K562 (cell line): ENCODE data around the gene RRP7A. TPM values are rescaled to one million over a fixed set of nuclear protein-coding genes. Genes with fewer than 3 reads are reported as not detected.

Source experiments
- BHLHE40 ChIP-seq: IDR thresholded peaks from 2 replicates; pipeline ENCODE4 v1.6.1; 2011; ENCODE audit warnings: low read length, improper control_type of control experiment
- CCNT2 ChIP-seq: IDR thresholded peaks from 2 replicates; pipeline ENCODE4 v1.6.1; 2011; ENCODE audit warnings: borderline replicate concordance, low read depth, mild to moderate bottlenecking, moderate library complexity, mixed read lengths, low read length; ENCODE audit not compliant: insufficient read length; ENCODE audit errors: extremely low read depth
- CTBP1 ChIP-seq: fragments of 450-650 bp; IDR thresholded peaks from 2 replicates; pipeline ENCODE4 v1.6.1; 2016; ENCODE audit warnings: borderline replicate concordance
- CTCF ChIP-seq, 3 experiments: IDR thresholded peaks in 2 of 3; conservative IDR thresholded peaks in 1 of 3; 2 replicates each; pipeline ENCODE4 v1.5.1; 2011 to 2012; ENCODE audit warnings: low read length in 3 of 3, mild to moderate bottlenecking in 3 of 3, control low read depth in 2 of 3, improper control_type of control experiment in 1 of 3, inconsistent platforms in 1 of 3, low read depth in 1 of 3, mixed read lengths in 1 of 3, moderate library complexity in 1 of 3; ENCODE audit not compliant: insufficient read depth in 2 of 3
- GABPB2 ChIP-seq: fragments of 250-450 bp; sonication (Bioruptor Pico); conservative IDR thresholded peaks from 2 replicates; pipeline ENCODE4 v1.5.1; 2021; ENCODE audit warnings: mild to moderate bottlenecking
- GMEB1 ChIP-seq: fragments of 250-450 bp; sonication (Bioruptor Pico); IDR thresholded peaks from 2 replicates; pipeline ENCODE4 v1.4.0; 2020; ENCODE audit warnings: mild to moderate bottlenecking
- HDGF ChIP-seq: fragments of 450-650 bp; IDR thresholded peaks from 2 replicates; pipeline ENCODE4 v1.6.1; 2016
- HEY1 ChIP-seq: fragments of 250-450 bp; sonication (Bioruptor Pico); IDR thresholded peaks from 2 replicates; pipeline ENCODE4 v1.5.0; 2020; ENCODE audit warnings: mild to moderate bottlenecking, moderate library complexity, borderline replicate concordance
- KDM1A ChIP-seq, 2 experiments: fragments of 450-650 bp; IDR thresholded peaks; 2 replicates each; pipeline ENCODE4 v1.6.1; 2016; ENCODE audit warnings: mild to moderate bottlenecking in 2 of 2
- MAFG ChIP-seq: fragments of 450-650 bp; conservative IDR thresholded peaks from 2 replicates; pipeline ENCODE4 v1.6.1; 2016; ENCODE audit warnings: missing genetic modification characterization, missing compliant biosample characterization
- NR2C2 ChIP-seq, 2 experiments: fragments of 200-800 bp in 1 of 2; sonication (Bioruptor generic) in 1 of 2; sonication (generic) in 1 of 2; formaldehyde crosslinking in 1 of 2; IDR thresholded peaks; 2 replicates each; pipeline versions ENCODE4 v1.6.1 to v1.8.0; 2016 to 2022; ENCODE audit warnings: mild to moderate bottlenecking in 1 of 2, missing compliant biosample characterization in 1 of 2, missing genetic modification characterization in 1 of 2, missing genetic modification reagents in 1 of 2
- POLR2A ChIP-seq: fragments of 450-650 bp; conservative IDR thresholded peaks from 2 replicates; pipeline ENCODE4 v1.6.1; 2016
- POLR2G ChIP-seq: fragments of 200-400 bp; formaldehyde crosslinking; IDR thresholded peaks from 2 replicates; pipeline ENCODE4 v1.6.1; 2017; ENCODE audit warnings: low read depth, mild to moderate bottlenecking, antibody characterized with exemption, low read length, moderate library complexity
- RBBP5 ChIP-seq: fragments of 200-600 bp; sonication (generic); IDR thresholded peaks from 2 replicates; pipeline ENCODE4 v1.6.1; 2012; ENCODE audit warnings: borderline replicate concordance, mild to moderate bottlenecking, low read length, control low read depth, inconsistent platforms; ENCODE audit not compliant: insufficient read depth, poor library complexity, severe bottlenecking
- SP1 ChIP-seq: sonication (generic); formaldehyde crosslinking; IDR thresholded peaks from 2 replicates; pipeline ENCODE4 v1.8.1; 2022; ENCODE audit warnings: mild to moderate bottlenecking, missing genetic modification reagents
- TRIM28 ChIP-seq: fragments of 450-650 bp; IDR thresholded peaks from 2 replicates; pipeline ENCODE4 v1.6.1; 2017
- ZFX ChIP-seq: sonication (generic); formaldehyde crosslinking; IDR thresholded peaks from 2 replicates; pipeline ENCODE4 v1.8.0; 2022; ENCODE audit warnings: mild to moderate bottlenecking, missing genetic modification reagents, moderate library complexity
- polyA plus RNA-seq, 8 experiments: library from polyadenylated mRNA; depleted of rRNA in 4 of 8; stranded (reverse) in 5 of 8; unstranded in 3 of 8; fragments of >200 nt; fragmentation: Nextera tagmentation in 2 of 8; fragmentation: Illumina TruSeq in 1 of 8; extraction: Ambion mirVana in 2 of 8; extraction: Trizol in 1 of 8; gene quantifications; 2 replicates each; pipeline versions ENCODE4 v1.2.1 to v1.2.3, GENCODE V29; 2011 to 2014; ENCODE audit warnings: inconsistent platforms in 1 of 8, missing spikeins in 1 of 8
- total RNA-seq, 7 experiments: library from RNA; depleted of rRNA in 6 of 7; stranded (reverse); fragments of >200 nt in 6 of 7; fragmentation: Illumina TruSeq in 2 of 7; extraction: Trizol in 2 of 7; gene quantifications; 2 replicates each; pipeline versions ENCODE4 v1.2.1 to v1.2.3, GENCODE V29; 2011 to 2021; ENCODE audit warnings: low replicate concordance in 1 of 7
- TF ChIP-seq, protein P1 (sequence below): fragments of 250-450 bp; sonication (Bioruptor Pico); IDR thresholded peaks from 2 replicates; pipeline ENCODE4 v1.8.0; 2022; ENCODE audit warnings: inconsistent platforms
- TF ChIP-seq, protein P2 (sequence below): fragments of 250-450 bp; sonication (Bioruptor Pico); IDR thresholded peaks from 2 replicates; pipeline ENCODE4 v1.4.0; 2020; ENCODE audit warnings: mild to moderate bottlenecking, moderate library complexity

Gene RRP7A
- total and polyA plus RNA-seq, 9 of the 15 experiments (the other 6 are each of a cell fraction or from before 2014, with no cell fraction given) = 3.4 to 74.1 (median 40.3) TPM

GRCh38 chr22:42500161-42500835, 19.3 kb downstream of the RRP7A start (continued):
- TF ChIP-seq GMEB1 (no peak), CCNT2 (peak; percentile 85), ZFX (peak; percentile 72), POLR2A (peak; percentile 80), POLR2G (peak; percentile 88), HEY1 (CRISPR knock-in tag) (no peak), GABPB2 (no peak), RBBP5 (no peak), SP1 (peak; percentile 79), TRIM28 (no peak), CTBP1 (peak; percentile 52; the same call in 1 of the 2 replicates), CTCF (IDR thresholded peaks at IDR 0.05 in 2 of 3, conservative IDR thresholded peaks at IDR 0.05 in 1 of 3; ENCODE audit: insufficient read depth in 2 of 3, low read depth in 1 of 3, low read length in 3 of 3) (peak in 1 of 3 experiments; percentile 30; a peak in 2 of 6 replicates), BHLHE40 (no peak), KDM1A (IDR thresholded peaks at IDR 0.05) (no peak), NR2C2 (CRISPR knock-in tag; IDR thresholded peaks at IDR 0.05) (0 out of 2 replicates have a peak, but pooled peaks have one; percentile 26), NR2C2 (tag; IDR thresholded peaks at IDR 0.05) (no peak), HDGF (no peak), MAFG (tag) (no peak)
- TF ChIP-seq, protein P1, sequence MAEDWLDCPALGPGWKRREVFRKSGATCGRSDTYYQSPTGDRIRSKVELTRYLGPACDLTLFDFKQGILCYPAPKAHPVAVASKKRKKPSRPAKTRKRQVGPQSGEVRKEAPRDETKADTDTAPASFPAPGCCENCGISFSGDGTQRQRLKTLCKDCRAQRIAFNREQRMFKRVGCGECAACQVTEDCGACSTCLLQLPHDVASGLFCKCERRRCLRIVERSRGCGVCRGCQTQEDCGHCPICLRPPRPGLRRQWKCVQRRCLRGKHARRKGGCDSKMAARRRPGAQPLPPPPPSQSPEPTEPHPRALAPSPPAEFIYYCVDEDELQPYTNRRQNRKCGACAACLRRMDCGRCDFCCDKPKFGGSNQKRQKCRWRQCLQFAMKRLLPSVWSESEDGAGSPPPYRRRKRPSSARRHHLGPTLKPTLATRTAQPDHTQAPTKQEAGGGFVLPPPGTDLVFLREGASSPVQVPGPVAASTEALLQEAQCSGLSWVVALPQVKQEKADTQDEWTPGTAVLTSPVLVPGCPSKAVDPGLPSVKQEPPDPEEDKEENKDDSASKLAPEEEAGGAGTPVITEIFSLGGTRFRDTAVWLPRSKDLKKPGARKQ = no peak
- TF ChIP-seq, protein P2, sequence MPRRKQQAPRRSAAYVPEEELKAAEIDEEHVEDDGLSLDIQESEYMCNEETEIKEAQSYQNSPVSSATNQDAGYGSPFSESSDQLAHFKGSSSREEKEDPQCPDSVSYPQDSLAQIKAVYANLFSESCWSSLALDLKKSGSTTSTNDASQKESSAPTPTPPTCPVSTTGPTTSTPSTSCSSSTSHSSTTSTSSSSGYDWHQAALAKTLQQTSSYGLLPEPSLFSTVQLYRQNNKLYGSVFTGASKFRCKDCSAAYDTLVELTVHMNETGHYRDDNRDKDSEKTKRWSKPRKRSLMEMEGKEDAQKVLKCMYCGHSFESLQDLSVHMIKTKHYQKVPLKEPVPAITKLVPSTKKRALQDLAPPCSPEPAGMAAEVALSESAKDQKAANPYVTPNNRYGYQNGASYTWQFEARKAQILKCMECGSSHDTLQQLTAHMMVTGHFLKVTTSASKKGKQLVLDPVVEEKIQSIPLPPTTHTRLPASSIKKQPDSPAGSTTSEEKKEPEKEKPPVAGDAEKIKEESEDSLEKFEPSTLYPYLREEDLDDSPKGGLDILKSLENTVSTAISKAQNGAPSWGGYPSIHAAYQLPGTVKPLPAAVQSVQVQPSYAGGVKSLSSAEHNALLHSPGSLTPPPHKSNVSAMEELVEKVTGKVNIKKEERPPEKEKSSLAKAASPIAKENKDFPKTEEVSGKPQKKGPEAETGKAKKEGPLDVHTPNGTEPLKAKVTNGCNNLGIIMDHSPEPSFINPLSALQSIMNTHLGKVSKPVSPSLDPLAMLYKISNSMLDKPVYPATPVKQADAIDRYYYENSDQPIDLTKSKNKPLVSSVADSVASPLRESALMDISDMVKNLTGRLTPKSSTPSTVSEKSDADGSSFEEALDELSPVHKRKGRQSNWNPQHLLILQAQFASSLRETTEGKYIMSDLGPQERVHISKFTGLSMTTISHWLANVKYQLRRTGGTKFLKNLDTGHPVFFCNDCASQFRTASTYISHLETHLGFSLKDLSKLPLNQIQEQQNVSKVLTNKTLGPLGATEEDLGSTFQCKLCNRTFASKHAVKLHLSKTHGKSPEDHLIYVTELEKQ (CRISPR knock-in tag) = no peak
